GM04503 (cell line): ENCODE data around the gene S100B.
A peak's percentile ranks its signal among the peaks of the same experiment; 100 is the strongest.

ENCODE experiments used
- DNase-seq: peaks from one replicate; pipeline ENCODE4 v3.0.0-alpha.2; 2012; ENCODE audit warnings: low read depth

The S100B gene

DNA sequence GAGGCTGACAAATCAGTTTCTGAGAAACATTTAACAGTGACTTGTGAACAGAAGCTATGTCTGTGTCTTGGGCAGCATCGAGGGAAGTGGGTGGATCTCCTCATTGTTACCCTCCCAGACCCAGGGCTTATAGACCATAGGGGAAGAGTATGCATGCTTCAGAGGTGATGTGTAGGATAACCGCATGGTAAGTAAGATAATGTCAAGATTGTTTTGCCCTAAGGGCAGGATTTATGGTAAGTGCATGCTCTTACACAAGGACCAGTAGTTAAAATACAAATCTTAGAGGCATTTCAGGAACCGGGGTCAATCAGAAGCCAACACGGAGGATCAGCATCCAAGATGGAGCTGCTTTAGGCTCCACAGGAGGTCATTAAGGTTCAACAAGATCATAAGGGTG lies 22.8 kb upstream of the S100B start:
- no peak for DNase-seq

DNA sequence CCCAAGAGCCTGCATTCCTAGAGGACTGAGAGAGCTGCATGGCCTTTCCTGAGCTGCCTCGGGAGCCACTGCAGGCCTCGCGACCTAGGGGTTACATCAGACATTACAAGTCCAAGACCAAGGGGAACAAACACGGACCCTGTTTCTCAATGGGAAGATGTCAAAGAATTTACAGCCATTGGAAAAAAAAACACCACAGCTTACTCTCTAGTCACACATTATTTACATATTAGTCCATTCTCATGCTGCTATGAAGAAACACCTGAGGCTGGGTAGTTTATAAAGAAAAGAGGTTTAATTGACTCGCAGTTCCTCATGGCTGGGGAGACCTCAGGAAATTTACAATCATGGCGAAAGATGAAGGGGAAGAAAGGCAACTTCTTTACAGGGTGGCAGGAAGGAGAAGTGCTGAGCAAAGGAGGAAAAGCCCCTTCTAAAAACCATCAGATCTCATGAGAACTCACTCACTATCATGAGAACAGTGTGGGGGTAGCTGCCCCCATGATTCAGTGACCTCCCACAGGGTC lies 22.2 kb upstream of the S100B start:
- no peak for DNase-seq

- no peak for DNase-seq
These were observed 21.7 kb upstream of the S100B start for GRCh38 chr21:46626536-46626935.

DNA sequence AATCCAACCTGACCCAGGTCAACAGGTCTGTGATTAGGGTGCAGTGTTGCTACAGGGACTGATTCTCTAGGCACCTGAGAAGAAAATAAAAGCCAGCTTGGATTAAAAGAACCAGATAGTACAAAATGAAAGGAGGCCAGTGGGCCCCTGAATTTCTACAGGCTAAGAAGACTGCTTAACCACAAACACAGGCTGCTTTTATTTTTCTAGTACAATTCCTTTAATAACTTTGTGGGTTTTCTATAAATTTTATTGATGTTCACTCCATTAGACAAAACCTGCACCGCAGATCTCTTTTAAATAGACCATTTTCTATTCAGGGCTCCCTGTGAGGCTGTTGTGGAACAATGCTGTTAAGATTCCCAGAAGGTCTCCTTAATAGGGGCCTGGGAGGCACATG lies 20.9 kb upstream of the S100B start:
- DNase-seq, result no peak

DNA sequence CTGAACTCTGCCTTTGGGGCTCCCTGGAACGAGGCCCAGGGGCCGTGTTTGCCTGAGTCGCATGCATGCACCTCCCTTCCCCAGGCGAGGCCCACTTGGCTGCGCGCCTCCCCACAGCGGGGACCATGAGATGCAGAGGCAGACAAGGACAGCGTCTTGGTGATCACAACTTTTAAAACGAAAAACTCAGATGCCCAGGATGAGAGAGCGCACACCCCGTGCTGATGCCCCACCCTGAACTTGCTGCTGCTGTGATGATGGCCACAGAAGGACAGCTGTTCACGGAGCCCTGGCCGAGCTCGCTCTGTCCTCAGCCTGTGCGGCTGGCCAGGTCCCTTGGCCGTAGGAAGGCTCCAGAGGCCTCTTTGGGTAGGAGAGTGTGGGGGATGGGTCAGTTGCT lies 19.2 kb upstream of the S100B start:
- no peak for DNase-seq

GRCh38 chr21:46622226-46622625 lies 17.3 kb upstream of the S100B start:
- no peak for DNase-seq

- DNase-seq, result no peak
These were observed 16.7 kb upstream of the S100B start for GRCh38 chr21:46621457-46622182.

- DNase-seq, result no peak
These were observed 16.0 kb upstream of the S100B start for GRCh38 chr21:46620846-46621245.

GRCh38 chr21:46619846-46620245 lies 15.0 kb upstream of the S100B start:
- DNase-seq, result no peak

GRCh38 chr21:46618738-46619379 lies 14.0 kb upstream of the S100B start:
- DNase-seq, result peak; percentile 23

GRCh38 chr21:46617267-46618051 lies 12.6 kb upstream of the S100B start:
- DNase-seq, result peak; percentile 30

- DNase-seq, result no peak
These were observed 11.8 kb upstream of the S100B start for GRCh38 chr21:46616656-46617055.

- no peak for DNase-seq
These were observed 11.2 kb upstream of the S100B start for GRCh38 chr21:46616050-46616449.

- no peak for DNase-seq
These were observed 8.5 kb upstream of the S100B start for GRCh38 chr21:46613391-46613790.

GRCh38 chr21:46610018-46610701 lies 5.3 kb upstream of the S100B start:
- DNase-seq, result no peak

DNA sequence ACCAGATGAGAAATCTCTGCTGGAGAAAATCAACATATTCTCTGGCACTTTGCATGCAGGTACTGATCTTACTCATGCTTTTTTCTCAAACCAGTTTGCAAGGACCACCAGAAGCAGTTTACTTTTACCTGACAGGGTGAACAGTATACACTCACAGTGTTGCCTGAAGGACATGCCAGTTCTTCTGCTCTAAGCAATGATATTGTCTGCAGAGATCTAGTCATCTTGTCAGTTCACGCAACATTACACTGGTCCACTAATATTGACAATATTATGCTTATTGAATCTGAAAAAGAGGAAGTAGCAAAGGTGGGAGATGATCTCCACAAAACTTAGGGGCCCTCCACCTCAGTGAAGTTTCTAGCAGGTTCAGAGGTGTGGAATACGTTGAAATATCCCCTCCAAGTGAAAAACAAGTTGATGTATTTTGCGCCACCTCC lies 3.8 kb upstream of the S100B start:
- DNase-seq, result no peak

DNA sequence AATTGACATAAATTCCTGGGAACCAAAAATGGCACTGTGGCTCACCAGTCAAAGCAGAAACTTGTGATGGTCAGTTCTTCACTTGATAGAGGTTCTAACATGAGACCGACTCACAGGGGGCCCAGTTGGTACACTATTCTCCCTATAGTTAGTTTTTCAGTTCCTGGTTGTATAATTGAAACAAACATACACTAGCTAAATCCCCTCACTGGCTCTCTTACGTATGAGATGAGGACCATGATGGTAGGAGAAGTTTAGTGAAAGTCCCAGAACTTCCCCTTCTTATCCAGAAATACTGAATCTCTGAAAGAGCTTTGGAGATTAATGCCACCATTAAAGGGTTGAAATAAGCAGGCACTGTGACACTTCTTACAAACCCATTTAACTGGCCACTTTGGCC lies 2.8 kb upstream of the S100B start:
- no peak for DNase-seq

DNA sequence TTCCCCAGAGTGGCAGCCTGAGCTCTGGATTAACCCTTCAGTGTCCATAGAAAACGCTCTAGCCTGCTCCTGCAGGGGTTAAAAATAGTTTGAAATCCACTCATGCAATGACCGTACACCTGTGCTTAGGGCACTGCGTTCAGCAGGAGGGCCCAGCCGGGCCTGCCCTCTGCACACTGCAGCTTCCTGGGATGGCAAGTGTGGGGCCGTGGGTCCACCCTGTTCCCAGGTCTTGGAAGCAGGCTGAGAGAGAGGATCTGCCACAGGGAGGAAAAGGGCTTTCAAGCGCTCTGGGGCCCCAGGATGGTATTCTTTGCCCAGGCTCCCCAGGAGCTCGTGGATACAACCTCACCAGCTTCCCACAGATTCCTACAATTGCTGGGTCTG lies 1.5 kb upstream of the S100B start:
- DNase-seq, result no peak

DNA sequence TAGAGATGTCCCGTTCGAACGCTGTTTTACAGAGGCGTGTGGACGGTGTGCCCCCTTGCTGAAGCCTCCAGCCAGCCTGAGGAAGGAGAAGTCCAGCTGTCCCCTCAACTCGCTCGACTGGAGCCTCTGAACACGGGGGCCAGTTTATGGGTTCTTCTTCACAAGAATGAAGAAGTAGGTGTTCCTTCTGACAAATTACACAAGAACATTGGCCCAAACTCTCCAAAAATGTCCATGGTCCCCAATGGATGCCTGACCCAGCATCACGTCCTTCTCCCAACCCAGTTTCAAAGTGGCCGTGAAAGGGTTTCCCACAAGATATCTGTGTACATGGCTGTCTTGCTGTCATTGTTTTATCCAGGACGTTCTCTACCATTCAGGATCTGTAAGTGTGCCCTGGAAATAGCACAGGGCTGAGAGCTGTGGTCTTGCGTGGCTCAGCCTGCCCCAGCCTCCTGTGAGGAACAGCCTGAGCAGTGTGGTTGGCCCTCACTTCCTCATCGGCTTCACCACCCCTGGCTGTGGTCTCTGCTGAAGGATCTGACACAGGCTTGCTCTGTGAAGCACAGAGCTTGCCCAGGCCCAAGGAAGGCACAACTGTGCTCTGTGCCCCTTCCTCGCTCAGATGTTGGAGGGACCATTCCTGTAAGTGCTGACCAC lies 1.0 kb upstream of the S100B start:
- no peak for DNase-seq

- DNase-seq, result no peak
These were observed 430 bp downstream of the S100B start for GRCh38 chr21:46604329-46604974.

- no peak for DNase-seq
These were observed 1.7 kb downstream of the S100B start for GRCh38 chr21:46603228-46603627.
